ENCODE measurements around the gene TRIM3. TPM values are rescaled to one million over a fixed set of nuclear protein-coding genes. Genes with fewer than 3 reads are reported as not detected.

TRIM3 gene
- polyA plus RNA-seq, 1 donor from 2014 or later = 81.7 TPM

DNA sequence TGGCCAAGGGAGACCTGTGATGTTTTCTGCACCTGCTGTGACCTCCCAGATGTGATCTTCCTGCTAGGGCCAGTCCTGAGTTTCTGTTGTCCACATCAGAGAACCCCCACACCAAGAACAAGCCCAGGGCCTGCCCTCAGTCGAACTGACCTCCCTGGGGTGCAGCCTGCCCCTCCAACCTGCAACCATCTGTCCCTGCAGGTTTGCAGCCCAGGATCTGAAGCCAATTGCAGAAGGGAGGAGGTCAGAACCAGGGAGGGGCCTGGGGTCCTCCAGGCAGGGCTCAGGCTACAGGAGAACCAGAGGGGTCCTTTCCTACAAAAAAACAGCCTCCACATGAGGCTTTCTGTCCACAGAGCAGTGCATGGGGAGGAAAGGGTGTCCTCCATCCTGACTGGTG, 807 bp downstream of the TRIM3 start:
- H3K9me3 ChIP-seq (ENCODE audit: low read length) = no peaks in the 10 kb centered on the region
- no peaks in the 10 kb centered on the region for H3K27me3 ChIP-seq (ENCODE audit: insufficient read depth, low read depth, low read length)
- H3K4me3 ChIP-seq (ENCODE audit: low read length) = peak overlapping the region; percentile 90
- no peaks in the 10 kb centered on the region for H3F3A ChIP-seq (ENCODE audit: insufficient read depth, low read length, poor library complexity, severe bottlenecking)
- no peaks in the 10 kb centered on the region for H3K9me2 ChIP-seq (ENCODE audit: insufficient read depth, low read length)
- H3K4me2 ChIP-seq (ENCODE audit: low read length) = peak overlapping the region; percentile 46
- no peak overlapping the region for H2AFZ ChIP-seq (ENCODE audit: low read depth, low read length)
- peaks cover 8% of the 10 kb centered on the region for H3K79me2 ChIP-seq (replicated peaks; ENCODE audit: insufficient read depth, low read length)
- H4K20me1 ChIP-seq (ENCODE audit: insufficient read depth) = no peaks in the 10 kb centered on the region
- H3K36me3 ChIP-seq (ENCODE audit: insufficient read depth, low read length) = no peaks in the 10 kb centered on the region
- TF ChIP-seq SMC3 (conservative IDR thresholded peaks at IDR 0.05; ENCODE audit: poor library complexity) (no peak), REST (IDR thresholded peaks at IDR 0.05; ENCODE audit: borderline replicate concordance) (no peak), TAF1 (IDR thresholded peaks at IDR 0.05; ENCODE audit: low read depth) (no peak), MXI1 (conservative IDR thresholded peaks at IDR 0.05; ENCODE audit: poor library complexity, severe bottlenecking) (no peak)
- H3K9ac ChIP-seq (ENCODE audit: low read length) = peak overlapping the region; percentile 91
- no peak overlapping the region for H3K27ac ChIP-seq (ENCODE audit: low read length)

- Histone ChIP-seq H3K79me2 (replicated peaks; ENCODE audit: insufficient read depth, low read length) (peaks cover 8% of the 10 kb centered on the region), H3K36me3 (ENCODE audit: insufficient read depth, low read length) (no peaks in the 10 kb centered on the region), H2AFZ (ENCODE audit: low read depth, low read length) (no peak overlapping the region), H3K27ac (ENCODE audit: low read length) (no peak overlapping the region), H4K20me1 (ENCODE audit: insufficient read depth) (no peaks in the 10 kb centered on the region), H3F3A (ENCODE audit: insufficient read depth, low read length, poor library complexity, severe bottlenecking) (no peaks in the 10 kb centered on the region), H3K9me2 (ENCODE audit: insufficient read depth, low read length) (no peaks in the 10 kb centered on the region), H3K4me2 (ENCODE audit: low read length) (no peak overlapping the region), H3K9ac (ENCODE audit: low read length) (no peak overlapping the region), H3K27me3 (ENCODE audit: insufficient read depth, low read depth, low read length) (no peaks in the 10 kb centered on the region), H3K4me3 (ENCODE audit: low read length) (no peak overlapping the region), H3K9me3 (ENCODE audit: low read length) (no peaks in the 10 kb centered on the region)
- TF ChIP-seq EZH2 (IDR thresholded peaks at IDR 0.05; ENCODE audit: borderline replicate concordance, insufficient read depth, low read length, poor library complexity, severe bottlenecking) (no peak), EP300 (conservative IDR thresholded peaks at IDR 0.05; ENCODE audit: poor library complexity, severe bottlenecking) (no peak), SMC3 (conservative IDR thresholded peaks at IDR 0.05; ENCODE audit: poor library complexity) (no peak), POLR2AphosphoS5 (IDR thresholded peaks at IDR 0.05) (no peak), MXI1 (conservative IDR thresholded peaks at IDR 0.05; ENCODE audit: poor library complexity, severe bottlenecking) (no peak), CTCF (IDR thresholded peaks at IDR 0.05; ENCODE audit: poor library complexity, severe bottlenecking) (no peak), TAF1 (IDR thresholded peaks at IDR 0.05; ENCODE audit: low read depth) (no peak), RAD21 (conservative IDR thresholded peaks at IDR 0.05) (no peak), REST (IDR thresholded peaks at IDR 0.05; ENCODE audit: borderline replicate concordance) (no peak)
These were observed 4.1 kb downstream of the TRIM3 start for GRCh38 chr11:6469599-6469998.
